Measurements from ENCODE around the gene SIM1.

Gene SIM1

DNA sequence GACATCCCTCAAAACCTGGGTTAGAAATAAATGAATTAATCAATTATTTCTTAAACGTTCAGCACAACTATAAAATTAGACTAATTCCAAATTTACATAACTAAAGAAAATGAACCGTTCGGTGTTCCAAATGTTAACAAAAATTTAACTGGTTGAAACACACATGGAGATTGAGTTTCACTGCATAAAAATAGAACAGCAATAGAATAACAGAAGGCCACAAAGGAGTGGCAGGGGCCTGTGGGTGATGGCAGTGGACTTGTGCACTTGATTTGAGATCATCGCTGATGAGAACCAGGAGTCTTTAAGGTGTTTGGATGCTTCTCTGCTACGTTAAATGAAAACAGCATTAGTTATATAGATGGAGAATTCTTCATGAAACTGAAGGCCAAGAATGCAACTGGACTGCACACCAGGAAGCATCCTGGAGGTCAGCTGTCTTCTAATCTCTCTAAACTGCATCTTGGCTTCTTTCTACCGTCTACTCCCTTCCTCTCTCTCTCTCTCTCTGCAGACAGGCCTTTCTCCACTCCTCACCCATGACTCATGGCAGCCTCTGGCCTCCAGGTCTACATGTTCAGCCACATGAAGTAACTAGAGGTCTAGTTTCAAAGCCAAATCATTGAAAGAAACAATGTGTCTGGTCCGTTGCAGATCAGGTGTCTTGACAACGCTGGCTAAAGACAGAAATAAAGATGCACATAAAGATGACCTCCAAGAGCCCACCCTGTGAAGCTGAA lies 111.3 kb downstream of the SIM1 start:
- DNase-seq (ENCODE audit: low read depth) = no peak

DNA sequence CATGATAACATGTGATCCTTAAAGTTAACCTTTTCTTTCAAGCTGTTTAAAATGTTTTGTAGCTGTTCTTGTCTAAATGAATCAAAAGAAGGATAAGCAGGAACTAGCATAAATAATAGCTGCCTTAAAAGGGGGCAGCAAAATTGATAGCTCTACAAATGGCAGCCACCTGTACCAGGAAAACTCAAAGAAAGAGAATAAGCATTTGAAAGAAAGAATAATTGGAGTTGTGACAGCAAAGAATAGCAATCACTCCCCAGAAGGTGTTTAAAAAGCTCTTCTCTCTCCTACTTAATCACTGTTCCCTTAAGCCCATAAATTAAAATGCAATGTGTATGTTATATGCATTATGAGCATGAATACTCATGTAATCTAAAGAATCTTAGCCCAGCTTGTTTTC lies 114.6 kb downstream of the SIM1 start:
- DNase-seq (ENCODE audit: low read depth) = no peak

DNA sequence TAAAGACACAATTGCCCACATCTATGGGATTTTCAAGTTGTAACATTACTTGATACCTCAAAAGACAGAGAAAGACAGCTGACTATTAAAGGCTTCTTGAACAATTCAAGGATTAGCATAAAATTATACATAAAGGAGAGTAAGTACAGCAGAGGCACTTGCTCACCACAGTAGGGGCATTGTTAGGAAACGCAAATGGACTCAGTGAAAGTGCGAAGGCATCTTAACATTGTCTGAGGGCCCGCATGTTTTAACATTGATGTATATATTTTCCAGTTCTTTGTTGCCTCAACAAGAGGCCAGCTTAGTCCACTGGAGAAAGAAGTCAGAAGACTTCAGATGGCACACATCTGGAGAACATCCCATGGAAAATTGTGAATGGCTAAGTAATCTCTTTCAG lies 115.4 kb downstream of the SIM1 start:
- DNase-seq (ENCODE audit: low read depth) = no peak

DNA sequence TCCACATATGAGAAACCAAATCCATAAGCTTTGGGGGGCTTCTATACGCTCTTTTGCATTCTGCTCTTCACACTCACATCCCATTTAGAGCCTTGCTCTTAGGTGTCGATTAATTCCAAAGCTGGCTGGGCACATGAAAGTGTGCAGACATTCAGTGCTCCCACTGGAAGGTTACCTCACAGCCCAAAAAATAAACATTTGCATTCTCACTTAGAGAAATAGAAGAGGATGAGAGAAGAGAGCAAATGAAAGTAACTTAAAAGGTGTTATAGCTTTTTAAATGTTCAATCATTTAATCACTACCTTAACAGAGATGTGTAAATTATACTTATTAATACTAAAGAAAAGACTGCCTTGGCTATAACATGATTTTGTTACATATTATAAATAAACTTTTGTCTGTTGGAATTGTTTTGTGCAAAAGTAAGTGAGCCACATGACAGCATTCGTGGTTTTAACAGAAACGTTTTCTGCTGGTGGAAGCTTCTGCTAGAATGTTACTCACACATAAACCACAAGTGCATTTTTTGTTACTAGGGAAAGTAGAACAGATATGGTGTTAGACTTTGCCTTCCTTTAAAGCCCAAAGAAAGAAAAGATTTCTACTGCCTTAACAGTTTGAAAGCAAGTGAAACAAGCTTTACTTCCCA lies 116.7 kb downstream of the SIM1 start:
- no peak for DNase-seq (ENCODE audit: low read depth)

DNA sequence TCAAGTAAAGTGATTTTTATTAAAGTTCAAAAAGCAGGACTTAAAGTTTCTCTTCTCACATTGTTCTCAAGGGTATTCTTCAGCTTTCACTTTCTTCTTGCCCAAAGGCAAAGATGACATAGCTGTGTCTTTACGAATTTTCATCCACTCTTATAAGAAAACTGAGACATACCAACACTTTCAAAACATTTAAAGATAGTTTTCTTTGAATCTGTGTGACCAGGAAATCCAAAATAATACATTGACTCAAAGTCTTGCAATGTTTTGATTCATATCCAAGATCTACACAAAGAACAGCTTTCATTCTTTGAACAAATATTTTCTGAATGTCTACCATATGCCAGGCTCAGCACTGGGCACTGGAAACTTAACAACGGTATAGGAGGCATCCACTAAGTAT lies 117.9 kb downstream of the SIM1 start:
- DNase-seq (ENCODE audit: low read depth) = no peak

DNA sequence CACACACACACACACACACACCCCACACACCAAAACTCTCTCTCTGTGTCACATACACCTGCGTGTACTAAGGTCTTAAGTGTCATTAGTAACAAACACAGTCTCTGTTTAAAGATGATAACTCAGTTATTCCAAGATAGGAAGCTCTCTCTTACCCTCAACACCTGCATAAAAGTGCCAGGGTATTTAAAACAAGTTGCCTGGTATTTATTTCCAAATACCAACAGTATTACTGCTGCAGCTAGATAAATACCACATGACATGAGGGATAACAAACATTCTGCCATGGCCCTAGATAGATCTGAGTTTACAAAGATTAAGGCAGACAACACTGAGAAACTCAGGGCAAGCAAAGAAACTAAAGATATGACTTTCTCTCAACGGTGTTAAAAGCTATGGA lies 118.5 kb downstream of the SIM1 start:
- no peak for DNase-seq (ENCODE audit: low read depth)

DNA sequence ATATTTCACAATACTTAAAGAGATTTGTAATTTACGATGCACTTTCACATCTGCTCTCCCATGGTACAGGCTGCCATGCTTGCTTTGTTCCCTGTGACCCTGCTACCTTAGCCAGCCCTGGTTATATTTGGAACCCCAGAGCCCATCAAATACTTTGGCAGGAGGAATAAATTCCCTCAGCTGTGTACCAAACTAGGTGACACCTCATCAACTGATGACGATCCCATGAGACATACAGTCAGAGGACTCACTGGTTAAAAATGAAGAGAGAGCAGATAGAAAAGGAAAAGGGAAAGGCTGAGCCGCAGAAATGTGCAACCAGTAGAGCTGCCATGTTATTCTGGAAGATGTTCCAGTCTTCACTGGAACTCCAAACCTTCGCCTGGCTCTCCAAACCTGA lies 120.0 kb downstream of the SIM1 start:
- DNase-seq (ENCODE audit: low read depth) = no peak

DNA sequence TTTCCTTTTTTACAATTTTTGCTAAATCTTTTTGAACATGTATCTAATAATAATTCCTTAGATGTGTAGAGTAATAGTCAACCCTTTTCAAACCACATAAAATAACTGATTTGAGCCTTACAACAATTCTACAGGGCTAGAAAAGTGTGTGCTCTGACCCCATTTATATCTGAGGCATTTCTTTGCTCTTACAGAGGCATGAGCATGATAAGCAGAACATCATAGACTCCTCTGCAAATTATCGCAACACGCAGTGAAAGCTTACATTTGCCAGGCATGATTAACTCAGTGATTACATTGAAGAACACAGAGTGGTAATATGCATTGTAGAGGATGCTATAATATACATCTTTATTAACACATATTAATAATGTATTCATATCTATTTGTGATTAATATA lies 120.4 kb downstream of the SIM1 start:
- DNase-seq (ENCODE audit: low read depth) = no peak

DNA sequence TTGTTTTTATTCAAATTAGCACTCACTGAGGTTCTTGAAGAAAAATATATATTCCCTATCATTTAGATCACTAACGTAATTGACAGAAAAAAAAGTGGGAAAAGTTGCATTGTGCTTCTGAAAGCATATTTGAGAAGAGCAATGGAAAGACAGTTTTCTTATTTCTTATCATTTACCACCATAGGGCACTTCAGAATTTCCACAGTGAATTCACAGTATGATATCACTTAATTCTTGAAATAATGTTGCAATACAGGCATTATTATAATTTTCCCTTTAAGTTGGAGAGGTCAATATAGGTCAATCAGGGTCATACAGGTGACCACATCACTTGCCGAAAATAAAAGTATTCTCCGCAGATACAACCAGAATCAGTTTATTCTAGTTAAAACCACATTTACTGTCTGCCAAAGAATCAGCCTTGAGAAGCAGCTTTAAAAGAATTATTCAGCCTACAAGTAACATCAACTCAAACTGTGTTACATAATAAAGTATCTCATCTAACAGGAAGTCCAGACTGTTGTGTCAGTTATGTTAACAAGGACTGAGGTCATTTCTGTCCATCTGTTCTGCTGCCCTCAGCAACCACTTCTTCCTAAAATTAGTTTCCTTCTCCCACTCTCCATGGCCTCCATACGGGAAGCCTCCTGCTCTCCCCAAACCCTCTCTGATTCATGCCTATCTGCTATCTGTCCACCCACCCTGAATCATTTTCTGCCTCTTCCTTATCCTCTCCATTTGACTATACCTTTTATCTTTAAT lies 121.2 kb downstream of the SIM1 start:
- DNase-seq (ENCODE audit: low read depth) = no peak

DNA sequence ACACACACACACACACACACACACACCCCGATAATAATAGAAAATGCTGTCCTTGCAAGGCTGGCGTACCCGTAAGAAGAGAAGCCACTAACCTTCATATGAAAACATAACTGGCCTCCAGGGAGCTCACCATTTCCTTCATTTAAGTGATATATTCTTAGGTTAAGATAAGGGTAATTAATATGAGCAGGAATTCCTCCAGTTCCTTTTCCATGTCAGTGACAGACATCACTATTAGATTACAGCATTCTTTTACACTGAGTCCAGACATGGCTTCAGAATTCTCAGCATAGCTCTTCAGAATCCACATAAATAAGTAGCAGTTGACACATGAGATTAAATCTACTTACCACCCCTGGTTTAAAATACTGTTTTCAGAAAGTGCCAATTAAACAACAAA lies 121.9 kb downstream of the SIM1 start:
- DNase-seq (ENCODE audit: low read depth) = no peak

DNA sequence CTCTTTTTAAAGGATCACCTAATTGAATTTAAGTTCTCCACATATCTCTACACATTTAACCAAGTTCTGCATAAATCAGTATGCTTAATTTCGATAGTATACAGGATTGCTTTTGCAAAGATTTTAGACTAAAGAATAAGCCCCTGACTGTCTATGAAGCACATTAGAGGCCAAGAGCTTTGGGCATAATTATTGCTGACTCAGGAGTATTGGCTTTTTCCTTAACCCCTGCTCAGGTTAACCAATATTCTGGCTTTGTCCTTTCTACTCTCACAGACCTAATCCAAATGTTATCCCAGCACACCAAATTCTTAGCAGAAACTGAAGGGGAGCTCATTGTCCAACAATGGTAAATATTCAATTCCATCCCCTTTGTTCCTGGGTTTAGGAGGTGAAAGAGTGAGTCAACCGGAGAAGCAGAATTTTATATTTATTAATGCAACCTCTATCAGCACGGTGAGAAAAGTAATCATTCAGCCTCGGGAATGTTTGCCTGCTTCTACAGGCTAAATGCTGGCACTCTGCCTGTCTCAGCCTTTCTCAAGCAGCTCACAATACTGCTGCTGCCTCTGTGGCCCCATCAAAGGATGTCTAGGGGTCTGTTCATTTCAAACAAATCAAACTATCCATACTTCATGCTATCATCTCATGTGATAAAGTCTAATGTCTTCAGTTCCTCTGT lies 125.0 kb downstream of the SIM1 start:
- no peak for DNase-seq (ENCODE audit: low read depth)

DNA sequence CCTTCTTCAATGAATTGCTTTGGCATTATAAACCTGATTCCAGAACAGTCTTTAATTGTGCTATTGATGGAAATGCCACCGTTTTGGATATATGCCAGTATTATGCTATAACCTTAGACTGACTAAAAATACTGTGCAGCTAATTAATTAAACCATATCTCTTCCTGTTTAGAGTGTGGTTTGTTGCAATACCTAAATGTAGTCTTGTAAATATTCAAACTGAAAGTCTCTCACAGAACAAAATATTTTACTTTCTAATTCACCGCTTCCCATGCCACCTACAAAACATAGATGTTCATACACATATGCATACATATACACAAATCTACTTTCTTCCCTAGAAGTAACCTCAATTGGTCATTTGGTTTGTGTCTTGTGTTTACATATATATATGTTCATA lies 126.6 kb downstream of the SIM1 start:
- no peak for DNase-seq (ENCODE audit: low read depth)

DNA sequence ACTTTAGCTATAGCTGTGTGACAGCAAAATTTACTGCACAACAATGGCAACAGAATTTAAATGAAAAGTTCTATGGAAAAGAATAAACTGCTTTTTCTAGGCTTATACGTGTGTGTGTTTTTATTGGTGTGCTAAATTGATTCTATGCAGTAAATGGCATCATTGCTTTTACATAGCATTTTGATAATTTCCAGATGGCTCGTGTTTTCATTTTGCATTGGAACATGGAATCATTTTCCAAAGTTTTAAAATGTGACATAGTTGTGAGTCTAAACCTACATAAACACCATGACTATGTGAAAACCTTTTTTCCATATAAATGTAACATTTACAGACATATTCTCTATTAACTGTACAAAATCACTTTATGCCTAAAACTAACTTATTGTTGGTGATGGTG lies 127.8 kb downstream of the SIM1 start:
- DNase-seq (ENCODE audit: low read depth) = no peak

DNA sequence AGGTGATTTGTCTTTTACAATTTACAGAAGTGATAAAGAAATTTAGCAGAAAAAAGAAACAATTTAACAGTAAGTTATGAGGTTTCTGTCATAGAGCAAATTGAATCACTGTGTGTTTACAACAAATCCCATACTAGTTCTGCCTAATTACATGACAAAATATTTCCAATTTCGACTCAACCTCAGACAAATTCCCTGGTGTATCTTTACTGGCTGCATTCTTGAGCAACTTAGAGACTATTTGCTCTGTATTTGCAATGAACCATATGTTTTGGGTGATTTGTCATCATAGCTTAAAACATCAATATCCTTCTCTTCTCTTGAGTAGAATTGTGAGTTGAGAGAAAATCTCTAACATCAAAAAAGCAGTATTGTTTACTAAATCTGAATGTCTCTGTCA lies 128.7 kb downstream of the SIM1 start:
- no peak for DNase-seq (ENCODE audit: low read depth)
